SK-N-SH treated with all-trans-retinoic acid at 6 μM for 48 hours (cell line): ENCODE measurements around the gene FBXO38.

Experiments
- ATAC-seq: fragments of 200-7000 bp; cut with Tn5 transposase; 3 replicates; pipeline ENCODE4 v1.9.1; 2020; ENCODE audit warnings: mild to moderate bottlenecking, moderate library complexity
- ARNTL ChIP-seq: fragments of 450-650 bp; formaldehyde crosslinking; IDR thresholded peaks from 2 replicates; pipeline ENCODE4 v1.5.0; 2020; ENCODE audit warnings: low read depth, mild to moderate bottlenecking, moderate library complexity, borderline replicate concordance
- BACH2 ChIP-seq: fragments of 250-450 bp; sonication (Bioruptor Pico); IDR thresholded peaks from 2 replicates; pipeline ENCODE4 v1.9.0; 2021; ENCODE audit warnings: mild to moderate bottlenecking, borderline replicate concordance
- CSDC2 ChIP-seq: fragments of 250-450 bp; sonication (Bioruptor Pico); IDR thresholded peaks from 2 replicates; pipeline ENCODE4 v1.5.0; 2020; ENCODE audit warnings: mild to moderate bottlenecking, moderate library complexity
- ESRRG ChIP-seq: fragments of 250-450 bp; sonication (Bioruptor Pico); IDR thresholded peaks from 2 replicates; pipeline ENCODE4 v1.6.1; 2021; ENCODE audit warnings: mild to moderate bottlenecking
- GLIS3 ChIP-seq: fragments of 250-450 bp; sonication (Bioruptor Pico); IDR thresholded peaks from 2 replicates; pipeline ENCODE4 v1.5.0; 2020; ENCODE audit warnings: mild to moderate bottlenecking, moderate library complexity
- ISL1 ChIP-seq: fragments of 250-450 bp; sonication (Bioruptor Pico); IDR thresholded peaks from 2 replicates; pipeline ENCODE4 v2.1.2; 2022; ENCODE audit warnings: mild to moderate bottlenecking, moderate library complexity
- OSR1 ChIP-seq: fragments of 250-450 bp; sonication (Bioruptor Pico); IDR thresholded peaks from 2 replicates; pipeline ENCODE4 v1.8.0; 2022; ENCODE audit warnings: moderate library complexity, mild to moderate bottlenecking, inconsistent platforms
- PATZ1 ChIP-seq: fragments of 250-450 bp; sonication (Bioruptor Pico); IDR thresholded peaks from 2 replicates; pipeline ENCODE4 v1.8.0; 2020; ENCODE audit warnings: mild to moderate bottlenecking, moderate library complexity, borderline replicate concordance
- RARB ChIP-seq: fragments of 250-450 bp; sonication (Bioruptor Pico); IDR thresholded peaks from 2 replicates; pipeline ENCODE4 v1.8.0; 2021; ENCODE audit warnings: mild to moderate bottlenecking, moderate library complexity
- TCF4 ChIP-seq: fragments of 250-450 bp; sonication (Bioruptor Pico); IDR thresholded peaks from 2 replicates; pipeline ENCODE4 v1.8.0; 2021; ENCODE audit warnings: mild to moderate bottlenecking, moderate library complexity, borderline replicate concordance
- ZC3H10 ChIP-seq: fragments of 250-450 bp; sonication (Bioruptor Pico); IDR thresholded peaks from 2 replicates; pipeline ENCODE4 v1.5.1; 2021; ENCODE audit warnings: mild to moderate bottlenecking, moderate library complexity
- ZFP3 ChIP-seq: fragments of 250-450 bp; sonication (Bioruptor Pico); IDR thresholded peaks from 2 replicates; pipeline ENCODE4 v1.5.0; 2020; ENCODE audit warnings: mild to moderate bottlenecking, moderate library complexity
- ZFP30 ChIP-seq: fragments of 450-650 bp; formaldehyde crosslinking; IDR thresholded peaks from 2 replicates; pipeline ENCODE4 v1.5.0; 2022; ENCODE audit warnings: mild to moderate bottlenecking, moderate library complexity
- ZNF565 ChIP-seq: fragments of 450-650 bp; formaldehyde crosslinking; conservative IDR thresholded peaks from 2 replicates; pipeline ENCODE4 v1.5.0; 2020; ENCODE audit warnings: low read depth, mild to moderate bottlenecking, moderate library complexity
- ZNF70 ChIP-seq: fragments of 450-650 bp; formaldehyde crosslinking; IDR thresholded peaks from 2 replicates; pipeline ENCODE4 v1.5.0; 2020; ENCODE audit warnings: mild to moderate bottlenecking, moderate library complexity
- ZNF8 ChIP-seq: fragments of 450-650 bp; formaldehyde crosslinking; IDR thresholded peaks from 2 replicates; pipeline ENCODE4 v1.5.0; 2020; ENCODE audit warnings: mild to moderate bottlenecking, moderate library complexity
- TF ChIP-seq, protein P1 (sequence below): fragments of 250-450 bp; sonication (Bioruptor Pico); IDR thresholded peaks from 2 replicates; pipeline ENCODE4 v1.5.1; 2020; ENCODE audit warnings: low read depth, mild to moderate bottlenecking, moderate library complexity
- TF ChIP-seq, protein P2 (sequence below): fragments of 250-450 bp; sonication (Bioruptor Pico); IDR thresholded peaks from 2 replicates; pipeline ENCODE4 v1.5.0; 2020; ENCODE audit warnings: mild to moderate bottlenecking, moderate library complexity
- TF ChIP-seq, protein P3 (sequence below): fragments of 250-450 bp; sonication (Bioruptor Pico); IDR thresholded peaks from 2 replicates; pipeline ENCODE4 v1.8.0; 2021; ENCODE audit warnings: low read depth, mild to moderate bottlenecking, moderate library complexity, borderline replicate concordance

The FBXO38 gene

DNA sequence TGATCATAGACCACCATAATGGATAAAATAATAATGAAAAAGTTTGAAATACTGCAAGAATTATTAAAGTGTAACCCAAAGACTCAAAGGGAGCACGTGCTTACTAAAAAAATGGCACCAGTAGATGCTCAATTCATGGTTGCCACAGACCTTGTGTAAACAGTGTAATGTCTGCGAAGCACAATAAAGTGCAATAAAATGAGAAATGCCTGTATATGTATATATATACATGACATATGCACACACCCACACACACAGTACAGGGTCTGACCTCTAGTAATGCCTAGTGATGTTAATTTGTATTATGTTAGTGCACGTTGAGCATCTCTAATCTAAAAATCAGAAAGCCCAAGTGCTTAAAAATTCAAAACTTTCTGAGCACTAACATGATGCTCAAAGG is 52.3 kb downstream of the FBXO38 start:
- ATAC-seq = no peak
- TF ChIP-seq ZNF565 (CRISPR knock-in tag) (no peak), OSR1 (CRISPR knock-in tag) (no peak), TCF4 (CRISPR knock-in tag) (no peak), PATZ1 (no peak), CSDC2 (CRISPR knock-in tag) (no peak), RARB (CRISPR knock-in tag) (no peak), ESRRG (CRISPR knock-in tag) (no peak), BACH2 (no peak), ZNF8 (CRISPR knock-in tag) (no peak)
- TF ChIP-seq, protein P1, sequence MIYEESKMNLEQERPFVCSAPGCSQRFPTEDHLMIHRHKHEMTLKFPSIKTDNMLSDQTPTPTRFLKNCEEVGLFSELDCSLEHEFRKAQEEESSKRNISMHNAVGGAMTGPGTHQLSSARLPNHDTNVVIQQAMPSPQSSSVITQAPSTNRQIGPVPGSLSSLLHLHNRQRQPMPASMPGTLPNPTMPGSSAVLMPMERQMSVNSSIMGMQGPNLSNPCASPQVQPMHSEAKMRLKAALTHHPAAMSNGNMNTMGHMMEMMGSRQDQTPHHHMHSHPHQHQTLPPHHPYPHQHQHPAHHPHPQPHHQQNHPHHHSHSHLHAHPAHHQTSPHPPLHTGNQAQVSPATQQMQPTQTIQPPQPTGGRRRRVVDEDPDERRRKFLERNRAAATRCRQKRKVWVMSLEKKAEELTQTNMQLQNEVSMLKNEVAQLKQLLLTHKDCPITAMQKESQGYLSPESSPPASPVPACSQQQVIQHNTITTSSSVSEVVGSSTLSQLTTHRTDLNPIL (CRISPR knock-in tag) = no peak
- TF ChIP-seq, protein P2, sequence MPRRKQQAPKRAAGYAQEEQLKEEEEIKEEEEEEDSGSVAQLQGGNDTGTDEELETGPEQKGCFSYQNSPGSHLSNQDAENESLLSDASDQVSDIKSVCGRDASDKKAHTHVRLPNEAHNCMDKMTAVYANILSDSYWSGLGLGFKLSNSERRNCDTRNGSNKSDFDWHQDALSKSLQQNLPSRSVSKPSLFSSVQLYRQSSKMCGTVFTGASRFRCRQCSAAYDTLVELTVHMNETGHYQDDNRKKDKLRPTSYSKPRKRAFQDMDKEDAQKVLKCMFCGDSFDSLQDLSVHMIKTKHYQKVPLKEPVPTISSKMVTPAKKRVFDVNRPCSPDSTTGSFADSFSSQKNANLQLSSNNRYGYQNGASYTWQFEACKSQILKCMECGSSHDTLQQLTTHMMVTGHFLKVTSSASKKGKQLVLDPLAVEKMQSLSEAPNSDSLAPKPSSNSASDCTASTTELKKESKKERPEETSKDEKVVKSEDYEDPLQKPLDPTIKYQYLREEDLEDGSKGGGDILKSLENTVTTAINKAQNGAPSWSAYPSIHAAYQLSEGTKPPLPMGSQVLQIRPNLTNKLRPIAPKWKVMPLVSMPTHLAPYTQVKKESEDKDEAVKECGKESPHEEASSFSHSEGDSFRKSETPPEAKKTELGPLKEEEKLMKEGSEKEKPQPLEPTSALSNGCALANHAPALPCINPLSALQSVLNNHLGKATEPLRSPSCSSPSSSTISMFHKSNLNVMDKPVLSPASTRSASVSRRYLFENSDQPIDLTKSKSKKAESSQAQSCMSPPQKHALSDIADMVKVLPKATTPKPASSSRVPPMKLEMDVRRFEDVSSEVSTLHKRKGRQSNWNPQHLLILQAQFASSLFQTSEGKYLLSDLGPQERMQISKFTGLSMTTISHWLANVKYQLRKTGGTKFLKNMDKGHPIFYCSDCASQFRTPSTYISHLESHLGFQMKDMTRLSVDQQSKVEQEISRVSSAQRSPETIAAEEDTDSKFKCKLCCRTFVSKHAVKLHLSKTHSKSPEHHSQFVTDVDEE (CRISPR knock-in tag) = no peak
- TF ChIP-seq, protein P3, sequence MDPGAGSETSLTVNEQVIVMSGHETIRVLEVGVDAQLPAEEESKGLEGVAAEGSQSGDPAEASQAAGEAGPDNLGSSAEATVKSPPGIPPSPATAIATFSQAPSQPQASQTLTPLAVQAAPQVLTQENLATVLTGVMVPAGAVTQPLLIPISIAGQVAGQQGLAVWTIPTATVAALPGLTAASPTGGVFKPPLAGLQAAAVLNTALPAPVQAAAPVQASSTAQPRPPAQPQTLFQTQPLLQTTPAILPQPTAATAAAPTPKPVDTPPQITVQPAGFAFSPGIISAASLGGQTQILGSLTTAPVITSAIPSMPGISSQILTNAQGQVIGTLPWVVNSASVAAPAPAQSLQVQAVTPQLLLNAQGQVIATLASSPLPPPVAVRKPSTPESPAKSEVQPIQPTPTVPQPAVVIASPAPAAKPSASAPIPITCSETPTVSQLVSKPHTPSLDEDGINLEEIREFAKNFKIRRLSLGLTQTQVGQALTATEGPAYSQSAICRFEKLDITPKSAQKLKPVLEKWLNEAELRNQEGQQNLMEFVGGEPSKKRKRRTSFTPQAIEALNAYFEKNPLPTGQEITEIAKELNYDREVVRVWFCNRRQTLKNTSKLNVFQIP = no peak

GRCh38 chr5:148437249-148437648 is 53.5 kb downstream of the FBXO38 start:
- TF ChIP-seq ZNF70 (CRISPR knock-in tag) = no peak
- no peak for TF ChIP-seq RARB (CRISPR knock-in tag)
- ATAC-seq = no peak

DNA sequence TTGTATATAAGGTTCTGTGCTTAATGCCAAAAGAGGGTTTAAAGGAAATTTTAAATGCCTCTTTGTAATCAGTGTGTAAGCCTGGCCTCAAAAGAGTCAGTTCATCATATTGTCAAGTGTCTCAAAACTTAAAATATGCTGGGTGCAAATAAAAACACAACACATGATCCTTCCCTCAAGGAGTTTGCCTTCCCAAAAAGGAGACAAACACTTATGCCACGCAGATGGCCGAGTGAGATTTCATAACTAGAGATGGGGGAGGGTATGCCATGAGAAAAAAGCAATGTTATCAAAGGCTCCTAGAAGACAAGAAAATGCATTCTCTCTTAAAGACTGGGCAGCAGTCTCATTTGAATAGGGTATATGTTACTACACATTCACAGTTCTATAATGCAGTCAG is 55.2 kb downstream of the FBXO38 start:
- ATAC-seq = no peak
- TF ChIP-seq, protein P2 (CRISPR knock-in tag) = no peak
- TF ChIP-seq, protein P1 (CRISPR knock-in tag) = no peak
- TF ChIP-seq ZNF565 (CRISPR knock-in tag) = no peak
- TF ChIP-seq CSDC2 (CRISPR knock-in tag) = no peak
- TF ChIP-seq, all 23 proteins: peak for 0

GRCh38 chr5:148443241-148443640 is 59.5 kb downstream of the FBXO38 start:
- ATAC-seq = no peak
- TF ChIP-seq ZFP30 (CRISPR knock-in tag) (no peak), ZFP3 (CRISPR knock-in tag) (no peak), ARNTL (CRISPR knock-in tag) (no peak), ZC3H10 (CRISPR knock-in tag) (no peak), ZNF70 (CRISPR knock-in tag) (no peak), TCF4 (CRISPR knock-in tag) (no peak), ISL1 (CRISPR knock-in tag) (no peak), BACH2 (no peak), OSR1 (CRISPR knock-in tag) (no peak), RARB (CRISPR knock-in tag) (no peak), GLIS3 (no peak), PATZ1 (no peak)
- TF ChIP-seq, protein P1 (CRISPR knock-in tag) = no peak
